Epithelial cell of esophagus (primary cell): ENCODE data around the gene CSTA.
A peak's percentile ranks its signal among the peaks of the same experiment; 100 is the strongest.

Experiments used
- DNase-seq: peaks from one replicate; pipeline ENCODE4 v3.0.0; 2010; ENCODE audit warnings: low read depth
- H3K4me3 ChIP-seq: 2 replicates; pipeline ENCODE4 v1.5.1; 2011; ENCODE audit warnings: mild to moderate bottlenecking, low read length, control low read depth
- CTCF ChIP-seq: IDR thresholded peaks from 2 replicates; pipeline ENCODE4 v1.5.1; 2011; ENCODE audit warnings: low read depth, mild to moderate bottlenecking, low read length, control low read depth, inconsistent platforms; ENCODE audit not compliant: insufficient read depth; ENCODE audit errors: missing control alignments

Gene CSTA

DNA sequence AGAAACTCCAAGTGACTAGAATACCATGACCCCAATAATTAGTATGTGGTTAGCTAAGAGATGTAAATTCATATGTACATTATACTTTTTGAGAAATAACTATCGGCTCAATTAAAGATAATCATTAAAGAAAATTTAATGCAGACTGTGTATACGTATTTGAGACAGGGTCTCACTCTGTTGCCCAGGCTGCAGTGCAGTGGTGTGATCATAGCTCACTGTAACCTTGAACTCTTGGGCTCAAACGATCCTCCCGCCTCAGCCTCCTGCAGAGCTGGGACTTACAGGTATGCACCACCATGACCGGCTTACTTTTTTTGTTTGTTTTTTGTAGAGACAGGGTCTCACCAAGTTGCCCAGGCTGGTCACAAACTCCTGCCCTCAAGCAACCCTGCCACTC lies 8.7 kb upstream of the CSTA start:
- DNase-seq, result no peak
- TF ChIP-seq CTCF, result no peak

DNA sequence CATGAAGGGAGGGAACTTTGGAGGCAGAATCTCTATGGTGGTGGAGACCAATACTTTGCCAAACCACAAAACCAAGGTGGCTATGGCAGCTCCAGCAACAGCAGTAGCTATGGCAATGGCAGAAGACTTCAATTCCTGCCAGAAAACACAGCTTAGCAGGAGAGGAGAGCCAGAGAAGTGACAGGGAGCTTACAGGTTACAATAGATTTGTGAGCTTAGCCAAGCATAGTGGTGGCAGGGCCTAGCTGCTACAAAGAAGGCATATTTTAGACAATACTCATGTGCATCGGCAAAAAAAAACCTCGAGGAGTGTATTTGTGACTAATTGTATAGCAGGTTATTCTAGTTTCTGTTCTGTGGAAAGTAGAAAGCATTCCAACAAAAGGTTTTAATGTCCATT lies 6.4 kb upstream of the CSTA start:
- DNase-seq, result peak; percentile 93
- no peak for TF ChIP-seq CTCF
- H3K4me3 ChIP-seq, result no peak overlapping the region

More for the DNA sequence above, 8.7 kb upstream of the CSTA start:
- H3K4me3 ChIP-seq, result no peak overlapping the region

DNA sequence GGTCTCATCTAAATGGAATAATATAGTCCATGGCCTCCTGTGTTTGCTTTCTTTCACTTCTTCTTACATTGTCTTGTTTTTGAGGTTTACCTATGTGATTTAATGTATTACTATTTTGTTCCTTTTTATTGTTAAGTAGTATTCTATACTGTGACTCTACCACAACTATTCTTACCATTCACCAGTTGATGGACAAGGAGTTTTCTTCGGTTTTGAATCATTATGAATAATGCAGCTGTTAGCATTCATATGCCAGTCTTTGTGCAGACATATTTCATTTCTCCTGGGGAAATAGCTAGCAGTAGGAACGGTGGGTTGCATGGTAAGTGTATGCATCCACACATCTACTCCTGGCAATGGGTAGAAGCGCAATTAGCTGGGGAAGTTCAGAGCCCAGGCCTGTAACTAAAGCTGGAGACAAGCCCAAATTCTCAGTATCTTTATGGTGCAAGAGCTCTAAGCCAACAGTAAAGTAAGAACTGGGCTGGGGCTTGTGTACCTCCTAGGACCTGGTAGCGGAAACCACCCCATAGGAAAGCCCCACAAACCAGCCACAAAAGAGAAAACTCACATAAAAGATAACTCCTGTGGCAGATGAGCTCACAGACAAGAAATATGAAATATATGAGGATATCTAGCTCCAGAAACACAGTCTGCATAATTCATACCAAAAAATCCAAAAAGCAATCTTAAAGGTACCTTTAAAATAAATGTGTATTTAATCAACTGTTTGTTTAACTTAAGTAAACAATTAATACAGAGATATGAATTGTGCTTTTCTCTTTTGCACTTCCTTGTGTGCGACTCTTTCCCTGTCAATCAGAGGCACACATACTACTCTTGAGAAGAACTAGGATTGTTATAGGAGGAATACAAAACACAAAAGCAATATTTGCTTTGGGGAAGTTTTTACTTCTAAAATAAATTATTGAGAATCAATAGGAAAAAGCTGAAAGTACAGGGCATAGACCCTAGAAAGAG lies 2.7 kb upstream of the CSTA start:
- H3K4me3 ChIP-seq, result no peak overlapping the region
- DNase-seq, result no peak
- no peak for TF ChIP-seq CTCF

- peak overlapping the region; percentile 69 for H3K4me3 ChIP-seq
- no peak for TF ChIP-seq CTCF
- DNase-seq, result no peak
Measured at GRCh38 chr3:122325769-122326168, 721 bp downstream of the CSTA start.

DNA sequence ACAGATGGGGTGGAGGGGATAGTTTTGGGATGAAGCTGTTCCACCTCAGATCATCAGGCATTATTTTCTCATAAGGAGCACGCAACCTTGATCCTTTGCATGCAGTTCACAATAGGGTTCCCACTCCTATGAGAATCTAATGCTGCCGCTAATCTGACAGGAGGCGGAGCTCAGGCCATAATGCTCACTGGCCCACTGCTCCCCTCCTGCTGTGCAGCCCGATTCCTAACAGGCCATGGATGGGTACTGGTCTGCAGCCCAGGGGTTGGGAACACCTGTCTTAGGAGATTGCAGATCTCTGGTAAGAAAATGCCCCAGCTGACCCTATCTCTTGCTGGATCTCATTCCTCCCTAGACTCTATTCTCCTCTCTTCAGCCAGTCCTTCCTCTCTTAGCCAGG lies 6.8 kb downstream of the CSTA start:
- H3K4me3 ChIP-seq, result no peak overlapping the region
- no peak for TF ChIP-seq CTCF
- no peak for DNase-seq

DNA sequence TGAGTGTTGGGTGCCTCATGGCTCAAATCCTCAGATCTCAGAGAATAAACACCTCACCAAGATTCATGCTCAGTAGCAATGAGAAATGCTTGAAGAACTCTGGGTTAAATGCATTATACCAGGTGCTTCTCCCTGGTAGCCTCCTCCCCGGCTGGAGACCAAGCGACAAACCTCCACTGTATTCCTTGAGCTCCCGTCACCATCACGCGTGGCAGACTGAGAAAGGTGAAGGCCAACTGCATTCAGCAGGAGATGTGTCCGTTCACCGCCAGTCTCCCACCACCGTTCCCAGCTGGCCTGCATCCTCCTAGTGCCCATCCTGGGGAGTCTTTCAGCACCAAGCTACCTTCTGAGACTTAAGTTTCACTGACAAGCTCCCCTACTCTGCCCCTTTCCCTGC lies 7.5 kb downstream of the CSTA start:
- no peak for TF ChIP-seq CTCF
- DNase-seq, result no peak
- no peak overlapping the region for H3K4me3 ChIP-seq

DNA sequence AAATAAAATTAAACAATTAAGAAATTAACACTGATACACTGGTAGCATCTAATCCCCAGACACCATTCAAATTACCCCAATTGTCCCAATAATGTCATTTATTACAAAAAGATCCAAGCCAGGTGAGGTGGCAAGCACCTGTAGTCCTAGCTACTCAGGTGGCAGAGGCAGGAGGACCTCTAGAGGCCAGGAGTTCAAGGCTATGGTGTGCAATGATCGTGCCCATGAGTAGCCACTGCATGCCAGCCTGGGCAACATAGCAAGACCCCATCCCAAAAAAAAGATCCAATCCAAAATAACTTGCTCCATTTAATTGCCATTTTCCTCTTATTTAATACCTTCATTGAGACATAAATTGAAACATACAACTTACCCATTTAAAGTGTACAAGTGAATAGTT lies 17.8 kb downstream of the CSTA start:
- DNase-seq, result peak; percentile 62
- H3K4me3 ChIP-seq, result no peak overlapping the region
- TF ChIP-seq CTCF, result no peak
